SU-DHL-6 (cell line): ENCODE measurements around the gene MDM1.

Source experiments
- CTCF ChIP-seq: fragments of 200-600 bp; sonication (generic); IDR thresholded peaks from one replicate; pipeline ENCODE4 v1.5.1; 2017; ENCODE audit warnings: antibody characterized with exemption, mild to moderate bottlenecking, low read length, moderate library complexity; ENCODE audit not compliant: insufficient read depth, poor library complexity, severe bottlenecking
- EZH2phosphoT487 ChIP-seq: fragments of 200-600 bp; sonication (generic), shearing (Covaris generic); conservative IDR thresholded peaks from 2 replicates; pipeline ENCODE4 v1.6.1; 2018; ENCODE audit warnings: mild to moderate bottlenecking, antibody characterized with exemption, low read length, moderate library complexity, mixed read lengths

GRCh38 chr12:68285541-68285940 is 46.6 kb downstream of the MDM1 start:
- no peak for TF ChIP-seq CTCF
- no peak for TF ChIP-seq EZH2phosphoT487
